D721Med (cell line): ENCODE results near the gene DZIP1L.
"Not testable (repeated sequence)": the region's sequence is repeated elsewhere in the genome, so short reads cannot be mapped to it uniquely, and the experiment has no call there.

ENCODE experiments used
- DNase-seq: peaks from one replicate; pipeline ENCODE4 v3.0.0; 2011; ENCODE audit warnings: low spot score; ENCODE audit not compliant: insufficient read length
- FAIRE-seq: peaks from 2 replicates; lab custom pipeline; 2011; peaks lifted over from hg19 to GRCh38; lab: Jason Lieb, UNC
- CTCF ChIP-seq: IDR thresholded peaks from 2 replicates; pipeline ENCODE4 v1.5.1; 2012; ENCODE audit warnings: mild to moderate bottlenecking, control low read depth; ENCODE audit not compliant: insufficient read depth; ENCODE audit errors: missing control alignments

The DZIP1L gene

DNA sequence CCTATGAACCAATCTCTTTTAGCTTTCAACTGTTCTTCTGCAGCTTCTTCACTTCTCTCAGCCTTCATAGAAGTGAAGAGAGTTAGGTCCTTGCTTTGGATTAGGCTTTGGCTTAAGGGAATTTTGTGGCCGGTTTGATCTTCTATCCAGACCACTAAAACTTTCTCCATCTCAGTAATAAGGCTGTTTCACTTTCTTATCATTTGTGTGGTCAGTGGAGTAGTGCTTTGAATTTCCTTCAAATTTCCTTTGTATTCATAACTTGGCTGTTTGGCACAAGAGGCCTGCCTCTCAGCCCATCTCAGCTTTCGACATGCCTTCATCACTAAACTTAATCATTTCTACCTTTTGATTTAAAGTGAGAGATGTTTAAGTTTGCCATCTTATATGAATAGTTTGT lies 21.7 kb downstream of the DZIP1L start:
- FAIRE-seq: no peak
- no peak for DNase-seq
- TF ChIP-seq CTCF: no peak

- TF ChIP-seq CTCF: no peak
- DNase-seq (no peak), FAIRE-seq (no peak)
These were observed 23.4 kb downstream of the DZIP1L start for GRCh38 chr3:138092023-138092422.

DNA sequence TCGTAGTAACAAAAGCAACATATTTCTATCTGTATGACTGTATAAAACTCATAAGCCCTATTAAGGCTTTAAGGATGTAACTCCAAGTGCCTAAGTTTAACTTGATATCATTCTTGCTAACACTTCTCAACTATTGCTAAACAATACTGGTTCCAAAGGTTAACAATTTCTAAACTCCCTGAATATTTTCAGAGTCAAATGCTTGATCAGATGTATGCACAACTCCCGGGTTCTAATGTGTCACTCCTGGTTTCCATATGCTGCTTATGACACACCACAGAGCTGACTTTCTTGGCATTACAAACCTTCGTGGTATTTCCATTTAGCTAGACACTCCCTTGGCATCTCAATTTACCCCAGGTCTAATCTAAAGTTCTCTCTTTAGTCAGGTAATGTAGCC lies 26.3 kb downstream of the DZIP1L start:
- FAIRE-seq (no peak), DNase-seq (no peak)
- TF ChIP-seq CTCF: no peak

DNA sequence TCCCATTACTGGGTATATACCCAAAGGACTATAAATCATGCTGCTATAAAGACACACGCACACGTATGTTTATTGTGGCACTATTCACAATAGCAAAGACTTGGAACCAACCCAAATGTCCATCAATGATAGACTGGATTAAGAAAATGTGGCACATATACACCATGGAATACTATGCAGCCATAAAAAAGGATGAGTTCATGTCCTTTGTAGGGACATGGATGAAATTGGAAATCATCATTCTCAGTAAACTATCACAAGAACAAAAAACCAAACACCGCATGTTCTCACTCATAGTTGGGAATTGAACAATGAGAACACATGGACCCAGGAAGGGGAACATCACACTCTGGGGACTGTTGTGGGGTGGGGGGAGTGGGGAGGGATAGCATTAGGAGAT lies 29.7 kb downstream of the DZIP1L start:
- FAIRE-seq, DNase-seq: not testable (repeated sequence)

GRCh38 chr3:138084196-138084595 lies 31.2 kb downstream of the DZIP1L start:
- FAIRE-seq: no peak
- TF ChIP-seq CTCF: no peak
- DNase-seq: no peak

- DNase-seq: no peak
- no peak for FAIRE-seq
- TF ChIP-seq CTCF: no peak
These were observed 32.4 kb downstream of the DZIP1L start for GRCh38 chr3:138082992-138083386.

- DNase-seq (no peak), FAIRE-seq (no peak)
- TF ChIP-seq CTCF: no peak
These were observed 33.1 kb downstream of the DZIP1L start for GRCh38 chr3:138082085-138082991.
